Stomach (tissue), 4 donors: ENCODE data around the gene KANSL1.
"Not testable (repeated sequence)": the region's sequence is repeated elsewhere in the genome, so short reads cannot be mapped to it uniquely, and the experiment has no call there.

Source experiments
- CTCF ChIP-seq, 7 experiments: fragments of 450-650 bp in 4 of 7; fragments of 200-600 bp in 3 of 7; sonication (generic) in 3 of 7; IDR thresholded peaks; one replicate each; pipeline ENCODE4 v1.5.1; 2016 to 2019; ENCODE audit warnings: antibody characterized with exemption in 7 of 7, control low read depth in 2 of 7, mild to moderate bottlenecking in 1 of 7
- EP300 ChIP-seq: sonication (generic); formaldehyde crosslinking; IDR thresholded peaks from one replicate; pipeline ENCODE4 v1.6.1; 2017; ENCODE audit warnings: antibody characterized with exemption
- POLR2A ChIP-seq, 4 donors: fragments of 450-650 bp; IDR thresholded peaks; one replicate each; pipeline ENCODE4 v1.6.1; 2016; ENCODE audit warnings: antibody characterized with exemption in 4 of 4, control low read depth in 2 of 4, mild to moderate bottlenecking in 1 of 4, moderate library complexity in 1 of 4
- POLR2AphosphoS5 ChIP-seq, 3 donors: sonication (generic); formaldehyde crosslinking; IDR thresholded peaks; one replicate each; pipeline ENCODE4 v1.6.1; 2016; ENCODE audit warnings: antibody characterized with exemption in 3 of 3

- TF ChIP-seq CTCF (IDR thresholded peaks at IDR 0.05); POLR2AphosphoS5 (IDR thresholded peaks at IDR 0.05); POLR2A (IDR thresholded peaks at IDR 0.05); EP300: not testable (repeated sequence)
Observed at GRCh38 chr17:46102806-46103205, 90.4 kb downstream of the KANSL1 start.
